Stimulated activated naive CD8-positive, alpha-beta T cell treated with anti-CD3 and anti-CD28 coated beads, Interleukin-15, Interleukin-2, amounts not matched to agents 100 ng/mL and 50 ng/mL, for 24 hours (primary cell): Measurements from ENCODE around the gene SFR1.

Source experiments
- H3K27ac Mint-ChIP-seq: one replicate; pipeline ENCODE4 v1.8.0; 2021; ENCODE audit warnings: mild to moderate bottlenecking, mixed read lengths
- H3K27me3 Mint-ChIP-seq: one replicate; pipeline ENCODE4 v1.8.0; 2021; ENCODE audit warnings: mixed read lengths
- H3K36me3 Mint-ChIP-seq: one replicate; pipeline ENCODE4 v1.8.0; 2021; ENCODE audit warnings: low read depth, mixed read lengths
- H3K4me1 Mint-ChIP-seq: one replicate; pipeline ENCODE4 v1.8.0; 2021; ENCODE audit warnings: low read depth, mixed read lengths
- H3K4me3 Mint-ChIP-seq: one replicate; pipeline ENCODE4 v1.8.0; 2021; ENCODE audit warnings: mild to moderate bottlenecking, mixed read lengths
- H3K9me3 Mint-ChIP-seq: one replicate; pipeline ENCODE4 v1.8.0; 2021; ENCODE audit warnings: mixed read lengths

Gene SFR1

GRCh38 chr10:104122225-104123107, 495 bp downstream of the SFR1 start:
- Mint-ChIP-seq H3K4me1 (peaks cover 57% of the 10 kb centered on the region), H3K36me3 (peaks cover 19% of the 10 kb centered on the region), H3K27ac (peak overlapping the region; percentile 93), H3K9me3 (no peaks in the 10 kb centered on the region), H3K4me3 (peak overlapping the region; percentile 86), H3K27me3 (no peaks in the 10 kb centered on the region)

GRCh38 chr10:104123397-104123796, 1.4 kb downstream of the SFR1 start:
- Mint-ChIP-seq H3K4me3 (peak overlapping the region; percentile 86), H3K9me3 (no peaks in the 10 kb centered on the region), H3K27ac (no peak overlapping the region), H3K4me1 (peaks cover 51% of the 10 kb centered on the region), H3K27me3 (no peaks in the 10 kb centered on the region), H3K36me3 (peaks cover 19% of the 10 kb centered on the region)

- Mint-ChIP-seq H3K4me1 (peaks cover 34% of the 10 kb centered on the region), H3K4me3 (no peak overlapping the region), H3K36me3 (peaks cover 19% of the 10 kb centered on the region), H3K27me3 (no peaks in the 10 kb centered on the region), H3K9me3 (no peaks in the 10 kb centered on the region), H3K27ac (peak overlapping the region; percentile 62)
Measured at GRCh38 chr10:104127411-104127810, 5.4 kb downstream of the SFR1 start.

- Mint-ChIP-seq H3K4me3 (no peak overlapping the region), H3K27me3 (peaks cover 8% of the 10 kb centered on the region), H3K9me3 (no peaks in the 10 kb centered on the region), H3K27ac (no peak overlapping the region), H3K4me1 (peaks cover 26% of the 10 kb centered on the region), H3K36me3 (peaks cover 19% of the 10 kb centered on the region)
Measured at GRCh38 chr10:104128214-104128613, 6.2 kb downstream of the SFR1 start.

GRCh38 chr10:104130041-104130440, 8.1 kb downstream of the SFR1 start:
- no peak overlapping the region for H3K27ac Mint-ChIP-seq
- H3K27me3 Mint-ChIP-seq = peaks cover 22% of the 10 kb centered on the region
- peaks cover 11% of the 10 kb centered on the region for H3K36me3 Mint-ChIP-seq
- peaks cover 15% of the 10 kb centered on the region for H3K4me1 Mint-ChIP-seq
- no peaks in the 10 kb centered on the region for H3K9me3 Mint-ChIP-seq
- H3K4me3 Mint-ChIP-seq = no peak overlapping the region

- H3K4me3 Mint-ChIP-seq = no peak overlapping the region
- H3K36me3 Mint-ChIP-seq = no peaks in the 10 kb centered on the region
- H3K27ac Mint-ChIP-seq = no peak overlapping the region
Measured at GRCh38 chr10:104138131-104138530, 16.2 kb downstream of the SFR1 start.

GRCh38 chr10:104139221-104139620, 17.2 kb downstream of the SFR1 start:
- Mint-ChIP-seq H3K27me3 (peaks cover 10% of the 10 kb centered on the region), H3K36me3 (no peaks in the 10 kb centered on the region), H3K4me1 (no peaks in the 10 kb centered on the region), H3K9me3 (no peaks in the 10 kb centered on the region), H3K4me3 (no peak overlapping the region), H3K27ac (no peak overlapping the region)

More at GRCh38 chr10:104138131-104138530, 16.2 kb downstream of the SFR1 start:
- Mint-ChIP-seq H3K9me3 (no peaks in the 10 kb centered on the region), H3K4me1 (no peaks in the 10 kb centered on the region), H3K27me3 (peaks cover 20% of the 10 kb centered on the region)

- Mint-ChIP-seq H3K27me3 (peaks cover 11% of the 10 kb centered on the region), H3K4me3 (no peak overlapping the region), H3K27ac (no peak overlapping the region), H3K36me3 (no peaks in the 10 kb centered on the region), H3K9me3 (no peaks in the 10 kb centered on the region), H3K4me1 (no peaks in the 10 kb centered on the region)
Measured at GRCh38 chr10:104142081-104142480, 20.1 kb downstream of the SFR1 start.

- H3K36me3 Mint-ChIP-seq = no peaks in the 10 kb centered on the region
- no peaks in the 10 kb centered on the region for H3K9me3 Mint-ChIP-seq
- peaks cover 8% of the 10 kb centered on the region for H3K27me3 Mint-ChIP-seq
- H3K4me1 Mint-ChIP-seq = no peaks in the 10 kb centered on the region
- no peak overlapping the region for H3K4me3 Mint-ChIP-seq
- no peak overlapping the region for H3K27ac Mint-ChIP-seq
Measured at GRCh38 chr10:104143829-104144228, 21.9 kb downstream of the SFR1 start.

GRCh38 chr10:104144931-104145330, 23.0 kb downstream of the SFR1 start:
- Mint-ChIP-seq H3K9me3 (no peaks in the 10 kb centered on the region), H3K27me3 (peaks cover 11% of the 10 kb centered on the region), H3K4me3 (no peak overlapping the region), H3K4me1 (no peaks in the 10 kb centered on the region), H3K27ac (no peak overlapping the region), H3K36me3 (no peaks in the 10 kb centered on the region)

GRCh38 chr10:104146882-104147281, 24.9 kb downstream of the SFR1 start:
- Mint-ChIP-seq H3K27ac (no peak overlapping the region), H3K4me1 (no peaks in the 10 kb centered on the region), H3K27me3 (peaks cover 25% of the 10 kb centered on the region), H3K9me3 (peaks cover 7% of the 10 kb centered on the region), H3K4me3 (no peak overlapping the region), H3K36me3 (peaks cover 7% of the 10 kb centered on the region)

GRCh38 chr10:104150139-104150538, 28.2 kb downstream of the SFR1 start:
- H3K27ac Mint-ChIP-seq = no peak overlapping the region

GRCh38 chr10:104151737-104152136, 29.8 kb downstream of the SFR1 start:
- Mint-ChIP-seq H3K27ac (no peak overlapping the region), H3K9me3 (peaks cover 16% of the 10 kb centered on the region), H3K36me3 (peaks cover 15% of the 10 kb centered on the region), H3K27me3 (peaks cover 38% of the 10 kb centered on the region), H3K4me3 (no peak overlapping the region), H3K4me1 (no peaks in the 10 kb centered on the region)

More at GRCh38 chr10:104150139-104150538, 28.2 kb downstream of the SFR1 start:
- peaks cover 16% of the 10 kb centered on the region for H3K9me3 Mint-ChIP-seq
- H3K4me3 Mint-ChIP-seq = no peak overlapping the region
- peaks cover 31% of the 10 kb centered on the region for H3K27me3 Mint-ChIP-seq
- no peaks in the 10 kb centered on the region for H3K4me1 Mint-ChIP-seq
- peaks cover 15% of the 10 kb centered on the region for H3K36me3 Mint-ChIP-seq

GRCh38 chr10:104155591-104155990, 33.6 kb downstream of the SFR1 start:
- peaks cover 39% of the 10 kb centered on the region for H3K27me3 Mint-ChIP-seq

GRCh38 chr10:104170610-104171254, 48.8 kb downstream of the SFR1 start:
- H3K27me3 Mint-ChIP-seq = peaks cover 20% of the 10 kb centered on the region
- no peak overlapping the region for H3K4me3 Mint-ChIP-seq
- no peak overlapping the region for H3K27ac Mint-ChIP-seq
- peaks cover 14% of the 10 kb centered on the region for H3K9me3 Mint-ChIP-seq
- H3K4me1 Mint-ChIP-seq = peaks cover 16% of the 10 kb centered on the region
- H3K36me3 Mint-ChIP-seq = no peaks in the 10 kb centered on the region

More at GRCh38 chr10:104155591-104155990, 33.6 kb downstream of the SFR1 start:
- H3K4me3 Mint-ChIP-seq = no peak overlapping the region
- no peaks in the 10 kb centered on the region for H3K4me1 Mint-ChIP-seq
- no peak overlapping the region for H3K27ac Mint-ChIP-seq
- H3K9me3 Mint-ChIP-seq = peaks cover 16% of the 10 kb centered on the region
- H3K36me3 Mint-ChIP-seq = peaks cover 15% of the 10 kb centered on the region
